ENCODE data around the gene UBE2K.
"Not testable (repeated sequence)": the region's sequence is repeated elsewhere in the genome, so short reads cannot be mapped to it uniquely, and the experiment has no call there.

DNA sequence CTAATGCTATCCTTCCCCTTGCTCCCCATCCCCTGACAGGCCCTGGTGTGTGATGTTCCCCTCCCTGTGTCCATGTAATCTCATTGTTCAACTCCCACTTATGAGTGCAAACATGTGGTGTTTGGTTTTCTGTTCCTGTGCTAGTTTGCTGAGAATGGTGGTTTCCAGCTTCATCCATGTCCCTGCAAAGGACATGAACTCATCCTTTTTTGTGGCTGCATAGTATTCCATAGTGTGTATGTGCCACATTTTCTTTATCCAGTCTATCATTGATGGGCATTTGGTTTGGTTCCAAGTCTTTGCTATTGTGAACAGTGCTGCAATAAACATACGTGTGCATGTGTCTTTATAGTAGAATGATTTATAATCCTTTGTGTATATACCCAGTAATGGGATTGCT is 27.6 kb upstream of the UBE2K start:
- TF ChIP-seq EZH2phosphoT487 (IDR thresholded peaks at IDR 0.05; ENCODE audit: insufficient read depth, low read depth); EZH2 (IDR thresholded peaks at IDR 0.05; ENCODE audit: insufficient read depth, poor library complexity, severe bottlenecking): not testable (repeated sequence)
